ENCODE results near the gene ZNF444. TPM values are rescaled to one million over a fixed set of nuclear protein-coding genes. Genes with fewer than 3 reads are reported as not detected.
"Not testable (repeated sequence)": the region's sequence is repeated elsewhere in the genome, so short reads cannot be mapped to it uniquely, and the experiment has no call there.

The ZNF444 gene
- total and polyA plus RNA-seq, 2 donors from 2014 or later, result 28.4 to 39.6 TPM

DNA sequence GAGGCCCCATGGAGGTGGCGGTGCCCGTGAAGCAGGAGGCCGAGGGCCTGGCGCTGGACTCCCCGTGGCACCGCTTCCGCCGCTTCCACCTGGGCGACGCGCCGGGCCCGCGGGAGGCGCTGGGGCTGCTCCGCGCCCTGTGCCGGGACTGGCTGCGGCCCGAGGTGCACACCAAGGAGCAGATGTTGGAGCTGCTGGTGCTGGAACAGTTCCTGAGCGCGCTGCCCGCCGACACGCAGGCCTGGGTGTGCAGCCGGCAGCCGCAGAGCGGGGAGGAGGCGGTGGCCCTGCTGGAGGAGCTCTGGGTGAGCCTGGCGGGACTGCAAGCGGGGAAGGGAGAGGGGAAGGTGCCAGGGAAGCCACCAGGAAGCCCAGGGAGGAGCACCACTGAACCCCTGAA is 5.8 kb downstream of the ZNF444 start:
- DNase-seq, result no peak

DNA sequence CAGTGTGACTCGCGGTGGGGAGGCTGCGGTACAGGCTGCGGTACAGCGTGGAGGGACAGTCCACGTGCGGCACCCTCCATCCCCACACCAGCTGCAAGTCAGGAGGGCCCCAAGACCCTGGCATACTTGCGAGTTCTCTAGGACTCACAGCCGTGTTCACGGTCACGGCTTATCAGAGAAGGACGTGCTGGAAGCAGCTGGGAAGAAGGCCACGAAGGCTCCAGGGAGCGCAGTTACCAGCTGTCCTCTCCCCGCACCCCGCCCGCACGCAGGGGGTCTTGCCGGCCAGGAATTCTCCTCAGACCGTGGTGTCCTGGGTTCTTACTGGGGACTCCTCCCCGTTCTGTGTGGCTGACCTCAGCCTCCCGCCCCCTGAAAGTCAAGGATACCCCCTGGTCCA is 6.2 kb downstream of the ZNF444 start:
- no peak for FAIRE-seq

More for the DNA sequence above, 5.8 kb downstream of the ZNF444 start:
- H3K4me3 ChIP-seq (ENCODE audit: low read length in 3 of 3), result no peak overlapping the region
- H3K27me3 ChIP-seq (ENCODE audit: control insufficient read depth, insufficient read depth, low read length), result no peaks in the 10 kb centered on the region
- H3K27ac ChIP-seq (ENCODE audit: low read depth in 2 of 2, low read length in 2 of 2), result no peak overlapping the region
- H3K36me3 ChIP-seq (ENCODE audit: control insufficient read depth in 2 of 3, insufficient read depth in 3 of 3, low read length in 3 of 3), result peaks cover 0 to 4% (median 2%) of the 10 kb centered on the region in 3 donors
- FAIRE-seq, result no peak
- intact Hi-C loops (cut with DNase I), result no loop called here
- no peak overlapping the region for H3K9ac ChIP-seq (ENCODE audit: low read length in 3 of 3)
- no peaks in the 10 kb centered on the region for H3K9me3 ChIP-seq (ENCODE audit: control insufficient read depth in 2 of 3, insufficient read depth in 1 of 3, low read length in 3 of 3)
- TF ChIP-seq, protein P1, sequence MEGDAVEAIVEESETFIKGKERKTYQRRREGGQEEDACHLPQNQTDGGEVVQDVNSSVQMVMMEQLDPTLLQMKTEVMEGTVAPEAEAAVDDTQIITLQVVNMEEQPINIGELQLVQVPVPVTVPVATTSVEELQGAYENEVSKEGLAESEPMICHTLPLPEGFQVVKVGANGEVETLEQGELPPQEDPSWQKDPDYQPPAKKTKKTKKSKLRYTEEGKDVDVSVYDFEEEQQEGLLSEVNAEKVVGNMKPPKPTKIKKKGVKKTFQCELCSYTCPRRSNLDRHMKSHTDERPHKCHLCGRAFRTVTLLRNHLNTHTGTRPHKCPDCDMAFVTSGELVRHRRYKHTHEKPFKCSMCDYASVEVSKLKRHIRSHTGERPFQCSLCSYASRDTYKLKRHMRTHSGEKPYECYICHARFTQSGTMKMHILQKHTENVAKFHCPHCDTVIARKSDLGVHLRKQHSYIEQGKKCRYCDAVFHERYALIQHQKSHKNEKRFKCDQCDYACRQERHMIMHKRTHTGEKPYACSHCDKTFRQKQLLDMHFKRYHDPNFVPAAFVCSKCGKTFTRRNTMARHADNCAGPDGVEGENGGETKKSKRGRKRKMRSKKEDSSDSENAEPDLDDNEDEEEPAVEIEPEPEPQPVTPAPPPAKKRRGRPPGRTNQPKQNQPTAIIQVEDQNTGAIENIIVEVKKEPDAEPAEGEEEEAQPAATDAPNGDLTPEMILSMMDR (IDR thresholded peaks at IDR 0.05; ENCODE audit: borderline replicate concordance, extremely low read depth, insufficient read depth), result no peak
- H3K4me1 ChIP-seq (ENCODE audit: control insufficient read depth in 2 of 3, insufficient read depth in 2 of 3, low read depth in 1 of 3, low read length in 3 of 3), result peaks cover 0 to 16% (median 9%) of the 10 kb centered on the region in 3 donors

GRCh38 chr19:56148096-56148495 is 7.0 kb downstream of the ZNF444 start:
- TF ChIP-seq, protein P1 (IDR thresholded peaks at IDR 0.05; ENCODE audit: borderline replicate concordance, extremely low read depth, insufficient read depth), result no peak
- H3K4me1 ChIP-seq (ENCODE audit: control insufficient read depth in 2 of 3, insufficient read depth in 2 of 3, low read depth in 1 of 3, low read length in 3 of 3), result peaks cover 0 to 4% (median under 1%) of the 10 kb centered on the region in 3 donors
- intact Hi-C loops (cut with DNase I), result no loop called here

More for the DNA sequence above, 6.2 kb downstream of the ZNF444 start:
- Histone ChIP-seq H3K36me3 (ENCODE audit: control insufficient read depth in 2 of 3, insufficient read depth in 3 of 3, low read length in 3 of 3) (peaks cover 0 to 4% (median 2%) of the 10 kb centered on the region in 3 donors), H3K27me3 (ENCODE audit: control insufficient read depth, insufficient read depth, low read length) (no peaks in the 10 kb centered on the region), H3K9ac (ENCODE audit: low read length in 3 of 3) (no peak overlapping the region), H3K4me1 (ENCODE audit: control insufficient read depth in 2 of 3, insufficient read depth in 2 of 3, low read depth in 1 of 3, low read length in 3 of 3) (peaks cover 0 to 12% (median 8%) of the 10 kb centered on the region in 3 donors), H3K4me3 (ENCODE audit: low read length in 3 of 3) (no peak overlapping the region), H3K9me3 (ENCODE audit: control insufficient read depth in 2 of 3, insufficient read depth in 1 of 3, low read length in 3 of 3) (no peaks in the 10 kb centered on the region), H3K27ac (ENCODE audit: low read depth in 2 of 2, low read length in 2 of 2) (no peak overlapping the region)
- TF ChIP-seq, protein P1 (IDR thresholded peaks at IDR 0.05; ENCODE audit: borderline replicate concordance, extremely low read depth, insufficient read depth), result no peak
- intact Hi-C loops (cut with DNase I), result no loop called here
- DNase-seq, result no peak

DNA sequence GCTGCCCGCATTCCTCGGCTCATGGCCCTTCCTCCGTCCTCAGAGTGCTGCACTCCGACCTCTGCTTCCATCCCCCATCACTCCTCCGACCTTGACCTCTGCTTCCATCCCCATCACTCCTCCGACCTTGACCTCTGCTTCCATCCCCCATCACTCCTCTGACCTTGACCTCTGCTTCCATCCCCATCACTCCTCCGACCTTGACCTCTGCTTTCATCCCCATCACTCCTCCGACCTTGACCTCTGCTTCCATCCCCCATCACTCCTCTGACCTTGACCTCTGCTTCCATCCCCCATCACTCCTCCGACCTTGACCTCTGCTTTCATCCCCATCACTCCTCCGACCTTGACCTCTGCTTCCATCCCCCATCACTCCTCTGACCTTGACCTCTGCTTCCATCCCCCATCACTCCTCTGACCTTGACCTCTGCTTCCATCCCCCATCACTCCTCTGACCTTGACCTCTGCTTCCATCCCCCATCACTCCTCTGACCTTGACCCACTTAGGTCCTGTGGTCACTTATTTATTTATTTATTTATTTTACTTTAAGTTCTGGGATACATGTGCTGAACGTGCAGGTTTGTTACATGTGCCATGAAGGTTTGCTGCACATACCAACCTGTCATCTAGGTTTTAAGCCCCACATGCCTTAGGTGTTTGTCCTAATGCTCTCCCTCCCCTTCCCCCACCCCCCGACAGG is 8.0 kb downstream of the ZNF444 start:
- H3K9ac ChIP-seq (ENCODE audit: low read length in 3 of 3); H3K27me3 ChIP-seq (ENCODE audit: control insufficient read depth, insufficient read depth, low read length); DNase-seq; H3K36me3 ChIP-seq (ENCODE audit: control insufficient read depth in 2 of 3, insufficient read depth in 3 of 3, low read length in 3 of 3); H3K4me3 ChIP-seq (ENCODE audit: low read length in 3 of 3); H3K9me3 ChIP-seq (ENCODE audit: control insufficient read depth in 2 of 3, insufficient read depth in 1 of 3, low read length in 3 of 3); H3K4me1 ChIP-seq (ENCODE audit: control insufficient read depth in 2 of 3, insufficient read depth in 2 of 3, low read depth in 1 of 3, low read length in 3 of 3); FAIRE-seq; intact Hi-C loops (cut with DNase I); H3K27ac ChIP-seq (ENCODE audit: low read depth in 2 of 2, low read length in 2 of 2): not testable (repeated sequence)

More at GRCh38 chr19:56148096-56148495, 7.0 kb downstream of the ZNF444 start:
- H3K27ac ChIP-seq (ENCODE audit: low read depth in 2 of 2, low read length in 2 of 2), result no peak overlapping the region
- no peaks in the 10 kb centered on the region for H3K27me3 ChIP-seq (ENCODE audit: control insufficient read depth, insufficient read depth, low read length)
- DNase-seq, result no peak
- H3K36me3 ChIP-seq (ENCODE audit: control insufficient read depth in 2 of 3, insufficient read depth in 3 of 3, low read length in 3 of 3), result peaks cover 0 to 4% (median 2%) of the 10 kb centered on the region in 3 donors
- FAIRE-seq, result no peak
- no peak overlapping the region for H3K9ac ChIP-seq (ENCODE audit: low read length in 3 of 3)
- H3K4me3 ChIP-seq (ENCODE audit: low read length in 3 of 3), result no peak overlapping the region
- H3K9me3 ChIP-seq (ENCODE audit: control insufficient read depth in 2 of 3, insufficient read depth in 1 of 3, low read length in 3 of 3), result no peaks in the 10 kb centered on the region
